HG02884 (cell line): ENCODE measurements around the gene SMAP2.

Source experiments
- ATAC-seq: cut with Tn5 transposase; IDR thresholded peaks from one replicate; pipeline ENCODE4 v1.9.1; 2021; ENCODE audit warnings: mild to moderate bottlenecking, moderate library complexity; ENCODE audit not compliant: unreplicated experiment

The SMAP2 gene

DNA sequence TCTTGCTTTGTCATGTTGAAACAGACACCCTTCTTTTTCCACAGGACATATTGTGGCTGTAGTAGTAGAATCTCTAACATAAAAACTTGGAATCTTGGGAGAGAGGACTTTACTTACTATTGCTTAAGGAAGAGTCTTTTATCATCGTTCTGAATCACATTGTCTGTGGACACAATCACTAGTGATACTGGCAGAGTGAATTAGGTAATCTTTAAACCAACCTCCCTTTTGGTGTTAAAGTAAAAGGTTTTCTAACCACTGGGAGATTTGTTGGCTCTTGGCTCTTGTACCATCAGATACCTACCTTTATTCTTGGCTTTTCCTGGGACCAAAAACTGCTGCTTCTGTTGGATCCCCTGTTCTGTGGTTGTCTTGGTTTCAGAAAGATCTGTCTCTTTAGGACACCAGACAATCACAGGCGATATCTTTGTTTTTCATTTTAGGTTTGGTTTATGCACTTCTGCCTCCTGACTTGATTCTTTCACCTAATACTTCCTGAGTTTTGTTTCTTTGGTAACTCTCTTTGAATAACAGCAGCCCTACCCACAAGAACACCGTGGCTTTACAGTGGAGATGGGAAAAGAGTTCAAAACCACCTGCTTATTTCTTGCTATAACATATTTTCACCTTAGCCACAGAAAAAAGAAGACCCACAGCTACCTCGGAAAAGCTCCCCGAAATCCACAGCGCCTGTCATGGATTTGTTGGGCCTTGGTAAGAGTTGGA lies 40.2 kb downstream of the SMAP2 start:
- no peak for ATAC-seq

DNA sequence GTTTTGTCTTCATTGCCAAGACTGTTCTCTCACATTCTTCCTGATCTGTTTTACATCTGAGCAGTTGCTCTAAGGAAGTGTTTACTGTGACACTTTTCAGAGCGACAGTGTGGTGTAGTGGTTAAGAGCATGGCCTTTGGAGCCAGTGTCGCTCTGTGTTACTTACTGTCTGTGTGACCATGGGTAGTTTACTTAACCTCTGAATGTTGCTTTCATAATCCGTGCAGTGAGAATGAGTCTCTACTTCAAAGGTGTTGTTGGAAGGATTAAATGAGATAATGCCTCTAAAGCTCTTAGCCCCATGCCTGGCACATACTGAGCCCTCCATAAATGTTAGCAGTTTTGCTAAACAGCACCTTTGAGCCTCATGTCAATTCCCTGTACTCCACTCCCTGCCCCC lies 40.8 kb downstream of the SMAP2 start:
- no peak for ATAC-seq

DNA sequence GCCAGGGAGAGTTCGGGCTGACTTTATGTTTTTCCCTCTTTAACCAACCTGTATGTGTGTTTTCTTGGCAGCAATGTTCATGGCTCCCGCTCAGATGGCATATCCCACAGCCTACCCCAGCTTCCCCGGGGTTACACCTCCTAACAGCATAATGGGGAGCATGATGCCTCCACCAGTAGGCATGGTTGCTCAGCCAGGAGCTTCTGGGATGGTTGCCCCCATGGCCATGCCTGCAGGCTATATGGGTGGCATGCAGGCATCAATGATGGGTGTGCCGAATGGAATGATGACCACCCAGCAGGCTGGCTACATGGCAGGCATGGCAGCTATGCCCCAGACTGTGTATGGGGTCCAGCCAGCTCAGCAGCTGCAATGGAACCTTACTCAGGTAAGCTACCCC lies 43.2 kb downstream of the SMAP2 start:
- ATAC-seq = no peak

DNA sequence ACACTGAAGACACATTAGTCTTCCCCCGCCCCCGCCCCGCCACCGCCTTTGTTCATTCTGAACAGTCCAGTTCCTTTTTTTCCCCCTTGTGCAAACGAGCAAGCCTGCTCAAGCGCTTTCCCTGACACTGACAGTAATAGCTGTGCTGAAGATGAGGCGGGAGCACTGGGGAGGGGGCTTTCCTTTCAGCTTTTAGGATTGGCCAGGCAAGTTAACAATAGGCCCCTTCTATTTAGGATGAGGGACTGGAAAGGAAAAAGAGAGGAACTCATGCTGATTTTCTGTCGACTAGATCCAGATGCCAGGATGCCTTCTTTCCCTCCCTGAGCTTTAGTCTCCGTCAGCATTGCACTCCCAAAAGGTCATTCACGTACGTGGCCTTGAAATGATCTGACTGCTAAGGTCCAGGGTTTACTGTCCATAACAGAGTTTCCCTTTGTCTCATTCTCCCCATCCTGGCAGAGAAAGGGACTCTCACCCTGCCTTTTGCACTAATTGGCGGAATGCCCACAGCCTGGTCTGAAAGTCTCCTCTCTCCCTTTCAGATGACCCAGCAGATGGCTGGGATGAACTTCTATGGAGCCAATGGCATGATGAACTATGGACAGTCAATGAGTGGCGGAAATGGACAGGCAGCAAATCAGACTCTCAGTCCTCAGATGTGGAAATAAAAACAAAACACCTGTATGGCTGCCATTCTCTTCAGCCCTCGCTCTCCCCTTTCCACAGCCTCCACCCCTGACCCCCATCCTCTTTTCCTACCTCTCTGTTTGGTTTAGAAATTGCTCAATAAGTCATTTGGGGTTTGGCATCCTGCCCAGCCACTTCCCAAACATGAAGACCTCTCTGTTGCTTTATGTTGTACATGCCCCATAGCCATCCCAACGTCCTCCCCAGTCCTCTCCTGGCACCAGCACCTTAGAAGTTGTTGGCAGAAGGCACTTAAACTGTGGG lies 48.2 kb downstream of the SMAP2 start:
- ATAC-seq = no peak

DNA sequence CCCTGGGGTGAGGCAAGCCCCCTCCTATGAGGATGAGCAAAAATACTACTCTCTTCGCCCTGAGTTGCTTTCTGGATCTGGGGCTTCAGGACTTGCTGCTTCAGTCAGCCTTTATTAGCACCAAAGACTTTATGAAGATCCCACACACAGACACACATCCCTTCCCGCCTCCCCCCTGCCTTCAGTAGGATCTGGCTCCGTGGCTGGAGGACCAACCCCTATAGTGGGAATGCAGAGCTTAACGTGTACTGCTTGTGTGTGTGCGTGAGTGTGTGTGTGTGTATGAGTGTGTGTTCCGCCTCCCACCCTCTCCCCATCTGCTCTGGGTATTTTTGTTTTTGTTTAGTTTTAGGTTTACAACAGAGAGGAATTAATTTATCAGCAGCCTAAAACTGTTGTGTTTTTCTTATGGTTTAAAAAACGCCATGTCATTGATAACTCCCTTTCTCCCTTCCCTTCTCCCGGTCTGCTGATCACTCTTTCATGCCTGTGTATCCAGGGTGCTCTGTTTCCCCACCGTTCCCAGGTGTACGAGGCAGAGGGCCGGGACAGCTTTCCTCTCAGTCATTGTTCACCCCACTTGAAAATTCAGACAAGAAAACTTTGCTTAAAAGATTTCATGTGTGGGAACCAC lies 49.2 kb downstream of the SMAP2 start:
- ATAC-seq = no peak

DNA sequence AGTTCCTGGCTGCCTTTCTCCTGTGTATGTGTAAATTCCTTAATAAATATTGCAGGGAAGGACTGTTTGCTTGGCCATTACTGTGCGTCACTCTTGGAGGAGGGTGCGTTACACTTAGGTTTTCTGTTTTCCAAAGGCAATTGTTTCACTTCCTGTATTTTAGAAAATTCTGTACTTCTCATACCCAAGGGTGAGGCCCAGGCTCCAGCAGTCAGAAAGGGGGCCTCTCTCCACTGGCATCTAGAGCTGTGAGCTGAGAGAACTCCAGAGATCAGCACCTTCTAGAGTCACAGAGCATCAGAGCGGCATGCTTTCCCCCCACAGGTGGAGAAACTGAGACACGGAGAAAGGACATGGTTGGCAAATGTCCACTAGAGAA lies 49.7 kb downstream of the SMAP2 start:
- ATAC-seq = no peak

DNA sequence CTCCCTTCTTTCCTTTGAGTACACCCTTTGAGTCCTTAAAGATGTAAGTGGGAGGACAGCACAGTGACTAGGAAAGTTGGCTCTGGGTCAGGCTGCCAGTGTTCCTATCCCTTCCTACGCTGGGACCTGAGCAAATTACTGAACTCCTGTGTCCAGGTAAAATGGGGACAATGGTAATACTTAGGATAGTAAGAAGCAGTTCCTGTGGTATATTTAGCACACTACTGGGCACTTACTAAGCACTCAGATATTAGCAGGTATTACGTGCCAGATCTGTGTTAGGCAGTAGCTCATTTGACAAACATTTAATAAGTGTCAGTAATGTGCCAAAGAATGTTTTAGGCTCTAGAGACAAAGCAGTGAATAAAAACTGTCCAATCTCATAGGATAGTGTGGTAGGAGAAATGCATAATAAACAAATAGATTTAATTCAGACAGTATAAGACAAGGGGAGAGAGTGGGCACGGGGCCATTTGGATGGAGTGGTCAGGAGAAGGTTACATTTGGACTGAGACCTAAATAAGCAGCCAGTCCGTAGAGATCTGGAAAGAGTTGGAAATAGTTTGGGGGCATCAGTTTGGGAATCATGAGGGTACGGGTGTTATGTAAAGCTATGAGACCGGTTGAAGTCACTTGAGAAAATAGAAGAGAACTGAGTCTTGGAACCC lies 50.6 kb downstream of the SMAP2 start:
- no peak for ATAC-seq

DNA sequence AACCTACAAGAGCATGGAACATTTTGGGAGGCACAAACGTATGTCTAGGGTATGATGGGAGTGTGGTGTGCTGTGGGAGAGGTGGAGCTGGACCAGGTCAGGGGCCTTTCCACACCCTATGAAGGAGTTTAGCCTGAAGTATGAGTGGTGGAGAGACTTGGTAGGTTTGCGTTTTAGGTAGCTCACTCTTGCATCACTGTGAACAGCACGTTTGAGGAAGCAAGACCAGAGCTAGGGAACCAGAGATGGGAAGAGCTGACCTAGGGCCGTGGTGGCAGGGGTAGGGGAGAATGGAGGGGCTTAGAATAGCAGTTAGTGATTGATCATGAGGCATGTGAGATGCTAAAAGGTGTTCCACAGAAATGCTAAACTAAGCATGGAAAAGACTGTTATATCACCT lies 51.7 kb downstream of the SMAP2 start:
- no peak for ATAC-seq

DNA sequence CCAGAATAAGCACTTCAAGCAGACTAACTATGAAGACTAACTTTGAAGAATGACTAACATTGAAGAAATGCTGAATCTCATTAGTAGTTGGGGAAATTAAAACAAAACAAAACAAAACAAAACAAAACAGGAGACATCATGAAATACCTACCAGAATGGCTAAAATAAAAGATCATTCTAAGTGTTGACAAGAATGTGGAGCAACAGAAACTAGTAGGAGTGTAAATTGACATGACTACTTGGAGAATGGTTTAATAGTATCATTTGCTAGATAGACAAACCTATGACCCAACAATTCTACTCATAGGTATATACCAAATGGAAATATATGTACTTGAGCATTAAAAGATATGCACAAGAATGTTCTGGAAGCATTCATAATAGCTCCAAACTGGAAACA lies 57.9 kb downstream of the SMAP2 start:
- no peak for ATAC-seq

DNA sequence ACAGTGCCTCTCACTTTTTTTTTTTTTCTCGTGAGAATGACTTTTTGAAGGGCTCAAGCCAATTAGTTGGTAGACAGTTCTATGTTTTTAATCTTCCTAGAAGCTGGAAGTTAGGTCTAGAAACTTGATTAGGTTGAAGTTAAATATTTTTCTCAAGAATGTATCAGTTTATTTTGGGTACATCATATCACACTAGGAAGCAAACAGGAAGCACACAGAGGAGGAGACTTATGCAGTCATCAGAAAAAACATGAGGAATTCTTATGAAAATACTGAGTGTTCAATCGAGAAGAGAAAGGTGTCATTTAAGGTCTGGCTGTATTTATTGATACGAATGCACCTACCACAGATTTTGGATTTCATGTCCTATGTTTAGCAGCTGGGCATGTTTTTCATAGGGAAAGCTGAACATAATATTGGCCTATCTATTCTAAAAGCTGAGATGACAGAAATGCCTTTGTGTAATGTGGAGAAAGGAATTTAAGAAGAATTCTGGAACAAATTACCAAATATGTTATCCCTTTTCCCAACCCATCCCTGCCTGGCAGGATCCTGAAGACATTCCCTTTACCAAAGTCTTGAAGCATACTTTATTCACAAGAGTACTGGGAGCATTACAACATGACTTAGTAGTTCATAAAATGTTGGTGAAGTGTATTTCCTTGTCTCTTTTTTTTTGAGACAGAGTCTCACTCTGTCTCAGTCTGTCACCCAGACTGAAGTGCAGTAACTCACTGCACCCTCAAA lies 59.3 kb downstream of the SMAP2 start:
- ATAC-seq = no peak

DNA sequence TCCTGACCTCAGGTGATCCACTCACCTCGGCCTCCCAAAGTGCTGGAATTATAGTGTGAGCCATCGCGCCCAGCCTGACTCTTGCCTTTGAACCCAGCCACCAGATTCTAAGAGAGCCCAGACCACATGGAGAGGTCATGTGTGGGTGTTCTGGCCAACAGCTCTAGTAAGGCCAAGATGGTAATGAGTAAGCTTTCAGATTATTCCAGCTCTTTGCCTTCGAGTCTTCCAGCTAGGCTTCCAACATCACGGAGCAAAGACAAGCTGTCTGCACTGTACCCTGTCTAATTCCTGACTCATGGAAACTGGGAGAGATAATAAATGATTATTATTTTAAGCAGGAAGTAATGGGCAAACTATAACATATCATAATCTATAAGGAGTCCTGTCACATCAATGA lies 61.9 kb downstream of the SMAP2 start:
- no peak for ATAC-seq

DNA sequence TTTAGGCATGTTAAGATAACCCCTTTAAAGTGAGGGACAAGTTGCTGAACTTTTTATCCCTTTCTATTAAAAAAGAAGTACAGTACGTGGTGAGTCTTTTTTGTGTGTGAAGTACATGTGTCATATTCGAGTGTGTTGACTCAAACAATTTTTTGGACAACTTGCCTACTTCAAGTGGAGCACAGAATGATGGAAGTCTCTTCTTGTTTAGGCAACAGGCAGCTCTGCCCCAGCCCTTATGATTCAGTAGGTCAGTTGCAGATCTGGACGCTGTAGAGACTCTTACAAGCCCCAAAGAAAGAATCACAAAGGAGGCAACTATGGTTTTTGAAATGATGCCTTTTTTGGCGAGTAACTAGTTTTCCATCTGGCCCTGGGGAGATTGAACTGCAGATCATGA lies 62.3 kb downstream of the SMAP2 start:
- ATAC-seq = no peak

DNA sequence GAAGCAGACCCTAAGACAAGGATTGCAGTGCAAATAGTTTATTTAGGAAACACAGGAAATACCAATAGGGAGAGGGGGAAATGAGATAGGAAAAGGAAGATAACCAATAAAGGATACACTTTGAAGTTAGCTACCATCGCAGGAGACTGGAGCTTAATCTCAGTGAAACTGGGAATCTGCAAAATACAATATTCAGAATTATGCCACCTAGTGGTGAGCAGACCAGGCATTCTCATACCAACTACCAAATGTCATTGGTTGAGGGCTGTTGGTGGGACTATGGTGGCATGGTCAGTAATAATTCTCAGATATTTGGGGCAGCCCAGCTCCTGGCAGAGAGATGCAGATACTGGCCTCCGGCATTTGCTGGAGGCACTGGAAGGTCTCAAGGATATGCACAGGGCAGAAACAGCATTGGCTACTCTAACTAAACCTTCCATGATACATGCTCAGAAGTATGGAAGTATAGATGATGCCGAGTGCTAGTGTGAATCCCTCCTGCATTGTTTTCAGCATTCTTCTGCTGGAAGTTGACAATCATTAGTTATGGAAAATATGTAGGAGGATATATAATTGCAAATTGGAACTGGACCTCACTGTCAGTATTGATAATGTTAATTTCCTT lies 65.0 kb downstream of the SMAP2 start:
- ATAC-seq = no peak

DNA sequence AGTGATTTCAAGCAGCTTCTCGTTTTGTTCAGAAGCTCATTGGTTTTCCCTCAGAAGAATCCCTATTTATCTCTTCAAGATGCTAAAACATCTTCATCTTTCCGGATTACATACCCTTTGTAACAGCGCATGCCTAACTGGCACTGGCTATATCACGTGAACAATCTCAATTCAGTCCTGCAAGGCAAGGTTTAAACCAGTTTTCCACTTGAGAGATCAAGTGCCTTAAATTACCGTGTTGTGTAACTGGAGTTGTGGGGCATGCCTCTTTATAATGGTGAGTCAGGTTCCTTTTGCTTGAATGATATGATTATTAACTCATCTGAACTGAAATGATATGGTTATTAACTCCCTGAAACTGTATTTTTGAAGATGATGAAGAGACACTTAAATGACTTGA lies 65.7 kb downstream of the SMAP2 start:
- ATAC-seq = no peak

DNA sequence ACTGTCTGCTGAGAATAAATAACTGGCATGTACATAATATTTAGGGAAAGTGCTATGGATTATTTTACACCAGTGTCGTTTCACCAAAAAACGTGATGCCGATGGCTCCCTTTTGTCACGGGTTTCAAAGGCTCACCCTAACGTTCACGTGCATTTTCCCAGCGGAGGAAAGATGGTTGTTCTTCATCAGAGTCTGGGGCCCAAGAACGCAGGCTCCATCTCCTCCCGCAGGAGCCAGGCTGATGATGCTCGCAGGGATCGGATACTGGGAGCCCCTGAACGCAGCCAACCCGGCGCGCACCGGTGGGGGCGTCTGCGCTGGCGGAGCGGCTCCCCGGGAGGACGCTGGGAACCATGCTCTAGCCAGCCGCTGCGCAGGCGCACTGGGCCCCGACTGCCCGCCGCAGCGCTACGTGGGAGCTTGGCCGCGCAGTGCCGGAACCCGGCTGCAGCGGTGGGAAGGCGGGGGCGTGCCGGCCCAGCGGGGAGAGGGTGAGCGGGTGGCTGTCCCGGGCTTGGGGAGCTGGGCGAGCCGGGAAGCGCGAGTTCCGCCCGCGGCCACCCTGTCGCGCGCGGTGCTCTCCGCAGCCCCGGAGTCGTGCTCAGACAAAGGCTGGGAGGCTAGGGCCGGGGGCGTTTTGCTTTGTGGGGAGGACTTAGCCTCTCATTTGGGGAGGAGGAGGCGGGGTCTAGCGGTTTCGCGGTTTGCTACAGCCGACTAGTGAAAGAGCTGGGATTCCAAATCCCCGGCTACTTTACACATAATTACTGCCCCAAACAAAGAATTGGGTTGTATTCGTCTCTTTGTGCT lies 76.4 kb downstream of the SMAP2 start, which contains the start of gene ZFP69B:
Gene ZFP69B (plus strand): TSS at position 793 of the 811 bp plus-strand sequence. CDS start 486 bp downstream, outside the sequence.
- ATAC-seq = peak; percentile 68

DNA sequence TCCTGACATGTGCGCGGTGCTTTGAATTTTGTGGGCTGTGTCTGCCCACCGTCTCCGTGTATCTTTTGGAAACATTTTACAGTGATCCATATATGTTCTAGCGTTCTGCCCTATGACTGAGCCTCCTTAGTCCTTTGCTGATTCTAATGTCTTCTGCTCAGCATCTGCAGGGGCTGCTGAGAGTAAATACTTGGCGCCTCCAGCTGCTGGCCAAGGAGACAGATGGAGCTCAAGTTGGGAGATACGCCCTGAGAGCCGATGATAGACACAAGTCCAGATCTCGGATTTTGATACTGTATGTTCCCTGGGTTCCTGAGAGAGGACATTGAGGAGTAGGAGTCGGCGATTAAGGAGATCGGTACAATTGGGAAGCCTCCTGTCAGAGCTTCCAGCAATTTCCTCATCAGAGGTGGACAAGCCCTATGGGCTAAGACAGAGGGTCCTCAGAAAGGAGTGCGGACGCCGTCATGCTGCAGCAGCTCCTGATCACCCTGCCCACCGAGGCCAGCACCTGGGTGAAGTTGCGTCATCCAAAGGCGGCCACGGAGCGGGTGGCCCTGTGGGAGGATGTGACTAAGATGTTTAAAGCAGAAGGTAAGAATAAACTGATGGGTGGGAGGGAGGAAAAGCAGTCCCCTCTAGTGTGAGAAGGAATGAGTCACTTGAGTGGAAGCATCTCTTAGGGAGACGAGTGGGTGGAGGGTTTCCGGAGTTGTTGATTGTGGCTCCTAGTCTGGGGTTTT lies 77.1 kb downstream of the SMAP2 start:
- ATAC-seq = no peak

DNA sequence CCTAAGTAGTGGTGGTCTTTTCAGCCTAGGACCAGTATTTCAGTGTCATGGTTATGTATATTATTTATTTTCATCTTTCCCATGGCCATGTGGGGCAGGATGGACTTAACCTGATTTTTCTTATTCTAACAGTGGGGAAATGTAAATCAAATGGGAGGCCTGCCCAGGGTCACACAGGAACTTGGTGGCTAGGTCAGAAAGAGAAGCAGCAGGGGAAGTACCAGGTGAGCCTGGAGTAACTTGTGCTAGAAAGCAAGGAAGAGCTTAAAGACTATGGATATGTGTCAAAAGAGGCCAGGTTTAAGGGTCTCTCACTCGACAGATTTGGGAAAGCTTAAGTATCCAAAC lies 77.7 kb downstream of the SMAP2 start:
- no peak for ATAC-seq

DNA sequence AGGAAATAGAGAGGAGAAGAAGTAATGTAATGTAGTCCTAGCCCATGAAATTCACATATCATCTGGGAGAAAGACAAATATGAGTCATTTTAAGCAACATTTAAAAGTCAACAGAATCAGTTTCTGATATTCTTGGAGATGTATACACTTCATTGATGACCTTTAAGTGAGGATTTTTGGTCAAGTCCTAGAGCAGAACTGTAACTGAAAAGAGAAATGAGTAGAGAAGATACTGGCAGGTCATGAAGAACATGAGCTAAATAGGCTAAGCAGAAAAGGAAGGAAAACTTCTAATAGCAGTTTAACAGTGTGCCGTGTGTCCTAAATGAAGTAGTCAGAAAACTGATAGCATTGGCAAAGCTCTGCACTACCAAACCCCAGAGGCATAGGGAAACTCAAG lies 81.3 kb downstream of the SMAP2 start:
- no peak for ATAC-seq
